GM21529 (cell line): ENCODE data around the gene ORC4.
"Not testable (repeated sequence)": the region's sequence is repeated elsewhere in the genome, so short reads cannot be mapped to it uniquely, and the experiment has no call there.

Experiments used
- ATAC-seq: cut with Tn5 transposase; IDR thresholded peaks from one replicate; pipeline ENCODE4 v1.9.1; 2021; ENCODE audit not compliant: unreplicated experiment

ORC4 gene

GRCh38 chr2:148021059-148021861 lies 723 bp upstream of the ORC4 start, which contains the start of gene MBD5:
MBD5 (plus strand) TSS chr2:148021091.
- ATAC-seq: peak; percentile 34

- ATAC-seq: no peak
Measured at GRCh38 chr2:148014616-148015015, 5.9 kb downstream of the ORC4 start.

GRCh38 chr2:148013876-148014275 lies 6.7 kb downstream of the ORC4 start:
- ATAC-seq: no peak

- not testable (repeated sequence) for ATAC-seq
Measured at GRCh38 chr2:148008411-148008810, 12.1 kb downstream of the ORC4 start.

- ATAC-seq: no peak
Measured at GRCh38 chr2:148007219-148007900, 13.2 kb downstream of the ORC4 start.

GRCh38 chr2:148006249-148007007 lies 14.1 kb downstream of the ORC4 start:
- ATAC-seq: no peak

GRCh38 chr2:148002420-148002819 lies 18.1 kb downstream of the ORC4 start:
- ATAC-seq: not testable (repeated sequence)

GRCh38 chr2:148000095-148000494 lies 20.4 kb downstream of the ORC4 start:
- ATAC-seq: no peak

- ATAC-seq: no peak
Measured at GRCh38 chr2:147999126-147999525, 21.4 kb downstream of the ORC4 start.

GRCh38 chr2:147998203-147998602 lies 22.3 kb downstream of the ORC4 start:
- no peak for ATAC-seq

GRCh38 chr2:147996828-147997227 lies 23.7 kb downstream of the ORC4 start:
- no peak for ATAC-seq

- ATAC-seq: not testable (repeated sequence)
Measured at GRCh38 chr2:147994965-147995364, 25.6 kb downstream of the ORC4 start.

- ATAC-seq: peak; percentile 89
Measured at GRCh38 chr2:147989809-147990403, 30.6 kb downstream of the ORC4 start.

GRCh38 chr2:147989102-147989501 lies 31.4 kb downstream of the ORC4 start:
- no peak for ATAC-seq

- ATAC-seq: no peak
Measured at GRCh38 chr2:147980940-147981528, 39.5 kb downstream of the ORC4 start.

- no peak for ATAC-seq
Measured at GRCh38 chr2:147977679-147978078, 42.9 kb downstream of the ORC4 start.

- ATAC-seq: no peak
Measured at GRCh38 chr2:147976102-147976501, 44.4 kb downstream of the ORC4 start.

- ATAC-seq: no peak
Measured at GRCh38 chr2:147968571-147968970, 52.0 kb downstream of the ORC4 start.

- ATAC-seq: no peak
Measured at GRCh38 chr2:147952118-147952517, 68.4 kb downstream of the ORC4 start.

- no peak for ATAC-seq
Measured at GRCh38 chr2:147945660-147946059, 74.9 kb downstream of the ORC4 start.

GRCh38 chr2:147939313-147939712 lies 81.2 kb downstream of the ORC4 start:
- ATAC-seq: no peak
